H1 (cell line): Measurements from ENCODE around the gene MTF1. TPM values are rescaled to one million over a fixed set of nuclear protein-coding genes. Genes with fewer than 3 reads are reported as not detected.

Experiments
- KDM1A ChIP-seq: fragments of 200-600, 300-600 bp; sonication (generic); IDR thresholded peaks from 2 replicates; pipeline ENCODE4 v1.7.1; 2016; ENCODE audit warnings: mild to moderate bottlenecking, low read length, borderline replicate concordance
- polyA plus RNA-seq, 7 experiments: library from polyadenylated mRNA; depleted of rRNA in 3 of 7; stranded (reverse) in 5 of 7; unstranded in 2 of 7; fragments of >200 nt in 5 of 7; fragments of 200-250 nt in 2 of 7; gene quantifications; 1 replicate in 5 of 7; 2 replicates in 1 of 7; 4 replicates in 1 of 7; pipeline versions ENCODE4 v1.2.1 to v1.2.3, GENCODE V29; 2011 to 2013; ENCODE audit warnings: missing spikeins in 2 of 7, mixed read lengths in 2 of 7
- total RNA-seq: library from RNA; stranded (reverse); fragmentation: NEBNext Ultra II Directional; extraction: Animal tissue kit (Norgen Biotek cat#: 25700); gene quantifications from 2 replicates; pipeline ENCODE4 v1.2.1, GENCODE V29; 2021
- TF ChIP-seq, protein P1 (sequence below): fragments of 300-600 bp; sonication (generic); IDR thresholded peaks from 2 replicates; pipeline ENCODE4 v1.7.1; 2012; ENCODE audit warnings: low read length, moderate library complexity, mild to moderate bottlenecking, inconsistent platforms; ENCODE audit not compliant: insufficient replicate concordance

Gene MTF1
- total and polyA plus RNA-seq, 2 of the 8 experiments (the other 6 are each of a cell fraction or from before 2014, with no cell fraction given), result 4.0 to 15.5 TPM

DNA sequence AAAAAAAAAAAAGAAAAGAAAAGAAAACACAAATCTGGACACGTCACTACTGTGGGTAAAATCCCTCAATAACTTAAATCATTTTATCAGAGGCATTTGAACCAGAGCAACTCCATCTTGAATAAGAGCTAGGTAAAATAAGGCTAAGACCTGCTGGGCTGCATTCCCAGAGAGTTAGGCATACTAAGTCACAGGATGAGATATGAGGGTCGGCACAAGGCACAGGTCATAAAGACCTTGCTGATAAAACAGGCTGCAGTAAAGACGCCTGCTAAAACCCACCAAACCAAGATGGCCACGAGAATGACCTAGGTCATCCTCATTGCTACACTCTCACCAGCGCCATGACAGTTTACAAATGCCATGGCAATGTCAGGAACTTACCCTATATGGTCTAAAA lies 43.6 kb upstream of the MTF1 start (continued):
- TF ChIP-seq, protein P1, sequence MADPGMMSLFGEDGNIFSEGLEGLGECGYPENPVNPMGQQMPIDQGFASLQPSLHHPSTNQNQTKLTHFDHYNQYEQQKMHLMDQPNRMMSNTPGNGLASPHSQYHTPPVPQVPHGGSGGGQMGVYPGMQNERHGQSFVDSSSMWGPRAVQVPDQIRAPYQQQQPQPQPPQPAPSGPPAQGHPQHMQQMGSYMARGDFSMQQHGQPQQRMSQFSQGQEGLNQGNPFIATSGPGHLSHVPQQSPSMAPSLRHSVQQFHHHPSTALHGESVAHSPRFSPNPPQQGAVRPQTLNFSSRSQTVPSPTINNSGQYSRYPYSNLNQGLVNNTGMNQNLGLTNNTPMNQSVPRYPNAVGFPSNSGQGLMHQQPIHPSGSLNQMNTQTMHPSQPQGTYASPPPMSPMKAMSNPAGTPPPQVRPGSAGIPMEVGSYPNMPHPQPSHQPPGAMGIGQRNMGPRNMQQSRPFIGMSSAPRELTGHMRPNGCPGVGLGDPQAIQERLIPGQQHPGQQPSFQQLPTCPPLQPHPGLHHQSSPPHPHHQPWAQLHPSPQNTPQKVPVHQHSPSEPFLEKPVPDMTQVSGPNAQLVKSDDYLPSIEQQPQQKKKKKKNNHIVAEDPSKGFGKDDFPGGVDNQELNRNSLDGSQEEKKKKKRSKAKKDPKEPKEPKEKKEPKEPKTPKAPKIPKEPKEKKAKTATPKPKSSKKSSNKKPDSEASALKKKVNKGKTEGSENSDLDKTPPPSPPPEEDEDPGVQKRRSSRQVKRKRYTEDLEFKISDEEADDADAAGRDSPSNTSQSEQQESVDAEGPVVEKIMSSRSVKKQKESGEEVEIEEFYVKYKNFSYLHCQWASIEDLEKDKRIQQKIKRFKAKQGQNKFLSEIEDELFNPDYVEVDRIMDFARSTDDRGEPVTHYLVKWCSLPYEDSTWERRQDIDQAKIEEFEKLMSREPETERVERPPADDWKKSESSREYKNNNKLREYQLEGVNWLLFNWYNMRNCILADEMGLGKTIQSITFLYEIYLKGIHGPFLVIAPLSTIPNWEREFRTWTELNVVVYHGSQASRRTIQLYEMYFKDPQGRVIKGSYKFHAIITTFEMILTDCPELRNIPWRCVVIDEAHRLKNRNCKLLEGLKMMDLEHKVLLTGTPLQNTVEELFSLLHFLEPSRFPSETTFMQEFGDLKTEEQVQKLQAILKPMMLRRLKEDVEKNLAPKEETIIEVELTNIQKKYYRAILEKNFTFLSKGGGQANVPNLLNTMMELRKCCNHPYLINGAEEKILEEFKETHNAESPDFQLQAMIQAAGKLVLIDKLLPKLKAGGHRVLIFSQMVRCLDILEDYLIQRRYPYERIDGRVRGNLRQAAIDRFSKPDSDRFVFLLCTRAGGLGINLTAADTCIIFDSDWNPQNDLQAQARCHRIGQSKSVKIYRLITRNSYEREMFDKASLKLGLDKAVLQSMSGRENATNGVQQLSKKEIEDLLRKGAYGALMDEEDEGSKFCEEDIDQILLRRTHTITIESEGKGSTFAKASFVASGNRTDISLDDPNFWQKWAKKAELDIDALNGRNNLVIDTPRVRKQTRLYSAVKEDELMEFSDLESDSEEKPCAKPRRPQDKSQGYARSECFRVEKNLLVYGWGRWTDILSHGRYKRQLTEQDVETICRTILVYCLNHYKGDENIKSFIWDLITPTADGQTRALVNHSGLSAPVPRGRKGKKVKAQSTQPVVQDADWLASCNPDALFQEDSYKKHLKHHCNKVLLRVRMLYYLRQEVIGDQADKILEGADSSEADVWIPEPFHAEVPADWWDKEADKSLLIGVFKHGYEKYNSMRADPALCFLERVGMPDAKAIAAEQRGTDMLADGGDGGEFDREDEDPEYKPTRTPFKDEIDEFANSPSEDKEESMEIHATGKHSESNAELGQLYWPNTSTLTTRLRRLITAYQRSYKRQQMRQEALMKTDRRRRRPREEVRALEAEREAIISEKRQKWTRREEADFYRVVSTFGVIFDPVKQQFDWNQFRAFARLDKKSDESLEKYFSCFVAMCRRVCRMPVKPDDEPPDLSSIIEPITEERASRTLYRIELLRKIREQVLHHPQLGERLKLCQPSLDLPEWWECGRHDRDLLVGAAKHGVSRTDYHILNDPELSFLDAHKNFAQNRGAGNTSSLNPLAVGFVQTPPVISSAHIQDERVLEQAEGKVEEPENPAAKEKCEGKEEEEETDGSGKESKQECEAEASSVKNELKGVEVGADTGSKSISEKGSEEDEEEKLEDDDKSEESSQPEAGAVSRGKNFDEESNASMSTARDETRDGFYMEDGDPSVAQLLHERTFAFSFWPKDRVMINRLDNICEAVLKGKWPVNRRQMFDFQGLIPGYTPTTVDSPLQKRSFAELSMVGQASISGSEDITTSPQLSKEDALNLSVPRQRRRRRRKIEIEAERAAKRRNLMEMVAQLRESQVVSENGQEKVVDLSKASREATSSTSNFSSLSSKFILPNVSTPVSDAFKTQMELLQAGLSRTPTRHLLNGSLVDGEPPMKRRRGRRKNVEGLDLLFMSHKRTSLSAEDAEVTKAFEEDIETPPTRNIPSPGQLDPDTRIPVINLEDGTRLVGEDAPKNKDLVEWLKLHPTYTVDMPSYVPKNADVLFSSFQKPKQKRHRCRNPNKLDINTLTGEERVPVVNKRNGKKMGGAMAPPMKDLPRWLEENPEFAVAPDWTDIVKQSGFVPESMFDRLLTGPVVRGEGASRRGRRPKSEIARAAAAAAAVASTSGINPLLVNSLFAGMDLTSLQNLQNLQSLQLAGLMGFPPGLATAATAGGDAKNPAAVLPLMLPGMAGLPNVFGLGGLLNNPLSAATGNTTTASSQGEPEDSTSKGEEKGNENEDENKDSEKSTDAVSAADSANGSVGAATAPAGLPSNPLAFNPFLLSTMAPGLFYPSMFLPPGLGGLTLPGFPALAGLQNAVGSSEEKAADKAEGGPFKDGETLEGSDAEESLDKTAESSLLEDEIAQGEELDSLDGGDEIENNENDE, result no peak
- TF ChIP-seq KDM1A, result no peak
